Vagina (tissue), 2 donors: ENCODE results near the gene LPA.
"Not testable (repeated sequence)": the region's sequence is repeated elsewhere in the genome, so short reads cannot be mapped to it uniquely, and the experiment has no call there.

Source experiments
- POLR2A ChIP-seq, 2 donors: fragments of 450-650 bp; IDR thresholded peaks; one replicate each; pipeline ENCODE4 v1.6.1; 2017; ENCODE audit warnings: antibody characterized with exemption in 2 of 2, mild to moderate bottlenecking in 2 of 2, moderate library complexity in 2 of 2
- POLR2AphosphoS5 ChIP-seq, 2 donors: sonication (generic); formaldehyde crosslinking; IDR thresholded peaks; one replicate each; pipeline ENCODE4 v1.9.0; 2017; ENCODE audit warnings: antibody characterized with exemption in 2 of 2, mild to moderate bottlenecking in 2 of 2, low read depth in 1 of 2; ENCODE audit not compliant: insufficient read depth in 1 of 2
- TF ChIP-seq, protein P1 (sequence below), 3 experiments: fragments of 450-650 bp in 2 of 3; fragments of 200-600 bp in 1 of 3; sonication (generic) in 1 of 3; IDR thresholded peaks; one replicate each; pipeline ENCODE4 v1.5.1; 2017 to 2019; ENCODE audit warnings: antibody characterized with exemption in 3 of 3, mild to moderate bottlenecking in 2 of 3, moderate library complexity in 2 of 3

DNA sequence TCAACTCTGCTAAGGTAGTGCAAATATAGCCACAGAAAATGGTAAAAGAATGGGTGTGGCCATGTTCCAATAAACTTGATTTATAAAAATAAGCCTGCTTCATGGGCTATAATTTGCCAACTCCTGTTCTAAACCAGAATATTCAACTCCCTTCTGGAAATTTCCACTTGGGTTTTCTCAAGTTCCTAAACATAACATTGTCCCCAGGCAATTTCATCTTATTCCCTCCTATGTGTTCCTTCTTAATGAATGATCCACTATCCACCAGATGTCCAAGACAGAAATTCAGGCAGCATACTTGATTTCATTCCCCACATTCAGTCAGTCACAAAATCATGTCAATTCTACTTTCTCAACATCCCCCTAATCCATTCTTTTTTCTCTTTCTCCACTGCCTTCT is 30.9 kb upstream of the LPA start:
- TF ChIP-seq, protein P1, sequence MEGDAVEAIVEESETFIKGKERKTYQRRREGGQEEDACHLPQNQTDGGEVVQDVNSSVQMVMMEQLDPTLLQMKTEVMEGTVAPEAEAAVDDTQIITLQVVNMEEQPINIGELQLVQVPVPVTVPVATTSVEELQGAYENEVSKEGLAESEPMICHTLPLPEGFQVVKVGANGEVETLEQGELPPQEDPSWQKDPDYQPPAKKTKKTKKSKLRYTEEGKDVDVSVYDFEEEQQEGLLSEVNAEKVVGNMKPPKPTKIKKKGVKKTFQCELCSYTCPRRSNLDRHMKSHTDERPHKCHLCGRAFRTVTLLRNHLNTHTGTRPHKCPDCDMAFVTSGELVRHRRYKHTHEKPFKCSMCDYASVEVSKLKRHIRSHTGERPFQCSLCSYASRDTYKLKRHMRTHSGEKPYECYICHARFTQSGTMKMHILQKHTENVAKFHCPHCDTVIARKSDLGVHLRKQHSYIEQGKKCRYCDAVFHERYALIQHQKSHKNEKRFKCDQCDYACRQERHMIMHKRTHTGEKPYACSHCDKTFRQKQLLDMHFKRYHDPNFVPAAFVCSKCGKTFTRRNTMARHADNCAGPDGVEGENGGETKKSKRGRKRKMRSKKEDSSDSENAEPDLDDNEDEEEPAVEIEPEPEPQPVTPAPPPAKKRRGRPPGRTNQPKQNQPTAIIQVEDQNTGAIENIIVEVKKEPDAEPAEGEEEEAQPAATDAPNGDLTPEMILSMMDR (IDR thresholded peaks at IDR 0.05) = not testable (repeated sequence)
- not testable (repeated sequence) for TF ChIP-seq POLR2A (IDR thresholded peaks at IDR 0.05); POLR2AphosphoS5 (IDR thresholded peaks at IDR 0.05; ENCODE audit: insufficient read depth in 1 of 2, low read depth in 1 of 2)
